HG03097 (cell line): ENCODE measurements around the gene VCAN.

ENCODE experiments used
- ATAC-seq: cut with Tn5 transposase; IDR thresholded peaks from one replicate; pipeline ENCODE4 v1.9.1; 2021; ENCODE audit not compliant: unreplicated experiment, low FRiP score

The VCAN gene

DNA sequence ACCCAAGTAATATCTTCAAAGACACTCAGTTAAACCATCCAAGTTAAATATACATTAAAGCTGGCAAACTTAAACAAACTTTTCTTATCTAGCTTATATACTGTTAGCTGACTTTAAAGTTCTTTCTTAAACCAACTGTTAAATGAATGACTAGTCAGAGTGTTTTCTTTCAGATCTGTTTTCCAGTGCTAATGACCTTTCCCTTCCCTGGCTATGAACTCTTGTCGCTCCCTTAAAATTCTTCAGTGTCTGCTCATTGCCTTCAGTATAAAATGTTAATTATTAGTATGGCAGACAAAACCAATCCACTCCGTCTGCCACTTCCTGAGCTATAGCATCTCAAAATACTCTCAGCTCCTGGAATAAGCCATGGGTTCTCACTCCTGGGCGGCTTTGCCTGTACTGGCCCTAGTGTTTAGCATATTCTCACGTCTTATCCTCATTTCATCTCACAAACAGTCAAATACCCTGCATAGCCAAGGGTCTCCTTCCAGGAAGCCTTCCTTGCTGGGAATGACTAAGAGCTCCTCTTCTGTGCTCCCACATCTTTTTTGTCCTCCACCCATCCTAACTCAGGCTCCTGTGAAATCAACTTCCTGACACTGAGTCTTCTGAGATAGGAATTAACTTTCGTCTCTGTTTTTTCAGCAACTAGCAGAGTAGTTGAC is 87.7 kb downstream of the VCAN start:
- no peak for ATAC-seq

DNA sequence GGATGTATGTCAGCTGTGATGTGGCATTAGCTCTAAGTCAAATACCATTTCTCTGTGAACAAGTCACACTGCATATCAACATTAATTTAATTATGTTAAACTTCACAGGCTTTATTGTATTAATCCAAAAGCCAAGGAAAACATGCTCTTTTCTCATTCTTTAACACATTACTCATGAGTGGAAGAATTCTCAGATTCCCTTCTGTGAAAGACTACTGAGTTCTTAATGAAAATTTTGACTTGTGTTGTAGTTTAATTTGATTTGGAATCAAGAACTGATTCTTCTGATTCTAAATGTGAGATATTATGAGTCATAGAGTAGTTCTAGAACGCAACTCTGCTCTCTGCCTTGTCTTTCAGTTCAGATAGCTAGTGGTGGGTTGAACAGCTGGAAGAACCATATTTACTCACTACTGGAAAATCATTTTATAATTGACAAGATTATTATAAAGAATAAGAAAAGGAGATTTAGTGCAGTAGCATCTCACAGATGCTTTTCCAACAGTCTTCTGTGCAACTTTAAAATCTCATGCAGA is 90.6 kb downstream of the VCAN start:
- ATAC-seq, result no peak

DNA sequence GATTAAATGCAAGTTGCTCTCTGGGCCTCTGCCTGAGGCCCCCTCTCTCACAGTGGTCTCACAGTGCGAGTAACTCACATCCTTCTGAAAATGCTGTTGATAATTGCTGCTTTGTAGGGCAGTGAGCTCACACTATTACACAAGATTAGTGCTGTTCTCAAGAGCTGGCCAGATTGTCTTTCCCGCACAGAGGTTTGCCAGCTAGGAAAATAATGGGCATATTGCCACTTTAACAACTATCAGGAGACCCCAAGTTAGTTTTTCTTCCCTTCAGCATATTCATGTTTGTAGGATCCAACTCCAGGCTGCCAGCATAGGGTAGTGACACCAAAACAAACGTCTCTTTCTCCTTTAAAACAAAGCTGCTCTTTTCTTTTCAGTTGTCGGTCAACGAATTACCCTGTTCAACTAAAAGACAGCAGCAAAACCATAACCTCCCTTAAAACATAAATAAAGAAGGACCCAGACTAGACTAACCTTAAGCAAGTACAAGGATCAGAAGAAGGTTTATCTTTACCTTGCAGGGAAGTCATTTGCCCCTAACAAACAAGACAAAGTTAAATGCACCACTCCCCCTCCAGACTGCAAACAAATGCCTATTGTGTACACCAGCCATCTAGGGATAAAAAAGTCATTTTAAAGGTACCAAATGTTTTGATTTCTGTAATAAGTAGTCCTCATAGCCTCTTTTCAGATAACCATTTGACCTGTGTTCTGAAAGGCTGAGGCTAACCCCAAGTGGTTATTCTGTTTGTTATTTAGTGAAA is 91.4 kb downstream of the VCAN start:
- no peak for ATAC-seq

DNA sequence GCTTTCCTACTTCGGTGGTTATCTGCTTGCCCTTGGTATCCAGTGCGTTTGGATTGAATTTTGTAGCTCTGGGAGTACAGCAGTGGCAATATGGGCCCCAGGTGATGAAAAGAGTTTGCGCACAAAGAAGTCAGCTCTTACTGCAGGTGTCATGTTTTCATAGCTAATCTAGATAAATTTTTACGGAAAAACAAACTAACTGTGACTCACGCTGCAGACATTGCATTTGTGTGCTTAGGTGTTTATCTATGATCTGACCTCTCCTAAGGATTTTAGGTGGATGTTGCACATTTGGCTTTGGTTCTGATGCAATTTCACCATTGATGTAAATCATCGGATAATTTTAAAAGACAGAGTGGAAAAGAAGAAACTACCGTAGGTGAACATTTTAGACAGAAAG is 92.1 kb downstream of the VCAN start:
- no peak for ATAC-seq

DNA sequence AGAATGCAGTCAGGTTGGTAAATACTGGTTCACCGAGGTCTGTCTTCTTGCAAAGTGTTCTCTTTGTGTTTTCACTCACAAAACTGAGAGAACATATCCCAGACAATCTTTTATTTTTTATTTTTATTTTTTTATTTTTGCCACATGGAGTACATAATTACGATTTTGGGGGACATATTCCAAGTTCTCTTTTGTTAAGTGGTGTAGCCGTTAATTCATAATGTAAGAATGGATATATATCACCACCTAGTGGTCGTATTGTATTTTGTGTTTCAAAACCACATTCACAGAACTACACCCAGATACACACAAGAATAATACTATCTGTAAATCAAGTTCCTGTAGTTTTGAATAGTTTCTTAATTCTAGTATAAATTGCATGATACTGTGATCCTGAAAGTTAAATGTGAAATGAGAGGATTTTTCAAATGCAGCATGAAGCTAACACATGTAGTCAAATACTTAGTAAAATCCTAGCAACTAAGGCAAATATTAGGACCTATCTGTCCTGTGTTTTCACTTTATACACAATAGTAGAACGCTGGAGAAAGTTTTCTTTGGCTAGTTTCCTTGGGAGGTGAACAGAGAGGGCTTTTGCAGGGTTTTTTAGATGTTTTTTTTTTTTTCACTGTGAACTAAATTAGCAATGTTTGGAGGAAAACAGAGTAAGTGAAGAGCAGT is 92.7 kb downstream of the VCAN start:
- no peak for ATAC-seq

DNA sequence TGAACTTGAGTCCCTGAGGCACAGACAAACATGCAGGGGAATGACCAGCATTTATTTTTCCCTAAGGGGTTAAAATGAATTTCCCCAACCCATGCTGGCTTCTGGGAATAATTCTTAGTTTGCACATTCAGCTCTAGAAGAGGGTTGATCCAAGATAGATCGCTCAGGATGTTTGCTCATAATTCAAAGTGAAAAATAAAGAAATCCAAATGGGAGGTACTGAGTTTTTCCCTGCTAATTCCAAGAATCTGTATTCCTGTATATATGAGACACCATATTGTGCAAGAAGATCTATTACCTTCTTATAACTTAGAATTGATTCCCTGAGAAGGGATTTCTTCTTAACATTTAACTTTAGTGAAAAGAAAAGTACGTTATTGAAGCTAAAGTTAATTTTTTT is 96.2 kb downstream of the VCAN start:
- no peak for ATAC-seq

DNA sequence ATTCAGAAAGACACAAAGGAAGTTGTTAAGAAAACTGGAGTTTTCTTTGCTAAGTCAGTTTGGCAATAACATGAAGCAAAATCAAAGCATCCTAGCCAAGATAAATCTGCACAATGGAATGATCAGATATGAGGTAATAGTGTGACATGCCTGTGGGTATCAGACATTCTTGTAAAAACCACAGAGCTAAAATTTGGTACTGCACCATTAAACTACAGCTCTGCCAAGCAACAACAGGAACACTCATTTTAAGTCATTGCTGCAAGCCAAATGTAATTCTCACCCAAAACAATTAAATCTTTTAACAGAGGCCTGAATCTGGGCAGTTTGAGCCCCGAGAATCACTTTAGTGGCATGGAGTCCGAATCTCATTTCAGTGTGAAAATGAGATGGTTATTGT is 96.6 kb downstream of the VCAN start:
- no peak for ATAC-seq

DNA sequence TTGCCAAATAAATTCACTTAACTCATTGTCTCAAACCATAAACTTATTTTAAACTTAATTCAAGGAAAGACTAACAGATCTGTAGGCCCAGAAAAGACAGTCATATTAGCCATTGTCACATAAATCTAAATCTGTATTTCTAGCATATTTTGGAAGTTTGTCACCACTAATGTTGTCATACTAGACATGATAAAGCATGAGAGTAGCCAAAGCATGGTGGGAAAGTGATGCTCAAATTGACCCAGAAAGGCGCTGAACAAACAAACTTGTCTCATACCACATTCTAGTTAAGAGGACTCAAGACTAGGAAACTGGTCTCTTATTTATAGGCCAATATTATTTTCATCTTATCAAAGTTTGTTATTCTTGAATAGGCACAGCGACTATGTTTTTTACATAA is 99.4 kb downstream of the VCAN start:
- ATAC-seq, result no peak

DNA sequence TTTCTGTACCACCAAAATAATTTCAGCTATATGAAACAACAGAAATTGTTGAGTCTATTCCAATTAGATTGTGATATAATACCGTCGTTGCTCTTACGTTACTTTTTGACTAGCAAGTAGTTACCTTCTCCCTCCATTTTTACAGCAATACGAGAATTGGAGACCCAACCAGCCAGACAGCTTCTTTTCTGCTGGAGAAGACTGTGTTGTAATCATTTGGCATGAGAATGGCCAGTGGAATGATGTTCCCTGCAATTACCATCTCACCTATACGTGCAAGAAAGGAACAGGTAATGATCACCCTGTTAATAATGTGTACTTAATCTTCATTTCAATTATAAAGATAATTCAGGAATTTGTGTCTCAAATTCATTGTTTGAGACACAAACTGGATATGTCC is 100.7 kb downstream of the VCAN start:
- ATAC-seq, result no peak

DNA sequence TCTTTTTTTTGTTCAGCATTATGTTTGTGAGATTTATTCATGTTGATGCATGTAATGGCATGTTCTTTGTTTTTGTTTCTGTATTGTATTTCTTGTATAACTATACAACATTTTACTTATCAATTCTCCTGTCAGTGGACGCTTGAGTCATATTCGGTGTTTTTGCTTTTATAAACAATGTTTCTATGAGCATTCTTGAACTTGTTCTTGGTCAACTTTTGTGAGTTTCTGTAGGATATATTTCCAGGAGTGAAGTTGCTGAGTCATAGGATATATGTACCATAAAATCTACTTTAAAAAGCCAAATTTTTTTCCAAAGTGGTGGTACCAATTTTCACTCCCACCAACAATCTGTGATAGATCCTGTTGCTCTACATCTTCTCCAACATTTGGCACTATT is 104.8 kb downstream of the VCAN start:
- no peak for ATAC-seq

DNA sequence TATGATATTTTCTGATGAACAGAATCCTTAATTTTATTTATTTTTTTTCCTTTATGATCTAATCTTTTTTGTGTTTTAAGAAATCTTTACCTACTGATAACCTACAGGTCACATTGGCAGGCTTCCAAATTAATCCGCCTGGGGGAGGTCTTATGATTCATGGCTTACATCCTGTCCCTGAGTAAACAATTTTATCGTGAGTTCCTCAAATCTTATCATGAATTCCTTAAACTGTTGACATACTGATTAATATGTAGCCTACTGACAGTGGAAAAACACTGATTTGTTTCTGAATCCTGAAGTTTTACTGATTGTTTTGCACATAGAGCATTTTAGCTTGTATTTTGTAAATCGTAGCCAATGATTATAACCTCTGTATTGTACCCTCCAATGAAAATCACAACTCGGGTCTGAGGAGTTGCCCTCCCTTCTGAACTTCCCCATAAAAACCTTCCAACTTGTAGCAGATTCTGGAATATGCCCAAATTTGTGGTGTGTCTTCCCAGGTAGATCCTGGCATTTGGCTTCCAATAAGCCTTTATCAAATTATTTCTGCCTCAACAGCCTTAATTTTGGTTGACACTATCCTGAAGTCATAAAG is 105.6 kb downstream of the VCAN start:
- no peak for ATAC-seq

DNA sequence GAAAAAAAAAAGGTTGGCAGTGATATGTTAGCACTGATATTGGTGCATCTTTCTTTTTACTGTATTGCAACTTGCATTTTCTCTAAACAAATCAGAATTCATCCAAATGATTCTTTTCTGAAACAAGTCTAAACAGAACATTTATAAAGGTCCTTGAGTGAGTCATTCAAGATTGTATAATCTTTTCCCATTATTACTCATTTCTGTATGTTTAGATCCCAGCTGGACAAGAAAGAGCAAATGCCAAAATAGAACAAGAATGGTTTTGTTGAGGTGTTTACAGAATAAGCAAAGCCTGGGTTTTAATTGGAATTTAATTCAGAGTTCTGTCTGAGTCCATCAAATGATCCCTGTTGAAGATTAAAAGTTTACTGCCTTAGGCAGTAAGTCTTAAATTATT is 112.3 kb downstream of the VCAN start:
- ATAC-seq, result no peak

DNA sequence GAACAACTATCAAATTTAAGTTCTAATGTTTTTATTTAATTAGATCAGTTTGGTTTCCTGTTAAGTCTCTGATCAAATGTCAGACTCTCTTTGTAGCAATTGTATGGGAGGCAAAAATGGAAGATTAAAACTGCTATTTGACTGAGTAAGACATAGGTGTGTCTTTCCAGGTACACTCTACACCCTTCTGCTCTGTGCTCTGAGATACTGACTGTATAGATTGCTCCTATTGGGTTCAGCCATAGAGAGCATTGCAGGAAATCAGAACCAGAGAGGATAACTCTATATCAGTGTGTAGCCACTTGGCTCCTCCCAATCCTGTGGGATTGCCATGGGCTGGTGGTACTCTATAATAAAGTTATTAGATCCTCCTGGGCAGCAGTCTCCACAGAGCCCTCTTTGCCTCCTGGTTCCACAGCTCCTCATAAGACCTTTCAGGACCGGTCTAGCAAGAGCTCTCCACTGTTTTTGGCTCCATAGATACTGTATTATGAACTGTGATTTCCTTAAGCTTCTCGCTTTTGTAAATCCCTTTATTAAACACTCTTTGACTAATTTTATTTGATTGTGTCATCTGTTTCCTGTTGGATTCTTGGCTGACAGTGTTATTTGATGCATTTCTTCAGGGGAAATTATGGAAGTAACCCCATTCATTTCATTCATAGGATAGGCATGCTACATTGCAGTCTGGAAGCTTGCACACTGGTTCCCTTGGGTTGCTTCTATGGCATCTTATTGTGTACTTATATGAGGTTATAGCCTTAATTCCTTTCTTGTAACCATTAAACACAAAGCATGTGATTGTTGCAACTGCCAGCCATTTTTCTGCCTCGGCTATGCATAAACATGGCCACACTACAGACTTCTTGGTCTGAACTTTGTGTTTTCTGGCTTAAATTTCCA is 115.6 kb downstream of the VCAN start:
- no peak for ATAC-seq

DNA sequence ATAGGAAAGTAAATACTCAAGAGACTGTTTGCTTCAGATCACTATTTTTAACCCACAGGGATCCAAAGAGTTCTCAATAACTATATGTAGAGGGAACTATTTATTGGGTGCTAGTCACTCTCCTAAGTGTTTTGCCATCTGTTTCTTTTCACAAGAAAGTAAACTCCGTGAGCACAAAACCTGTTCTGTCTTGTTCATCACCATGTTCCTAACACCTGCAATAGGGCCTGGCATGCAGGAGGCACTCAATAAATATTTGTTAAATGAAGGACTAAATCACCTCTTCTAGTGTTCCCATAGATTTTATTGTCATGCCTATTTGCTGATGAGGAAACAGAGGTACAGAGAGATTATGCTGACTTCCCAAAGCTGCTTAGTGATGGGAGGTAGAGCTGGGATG is 118.2 kb downstream of the VCAN start:
- ATAC-seq, result no peak

DNA sequence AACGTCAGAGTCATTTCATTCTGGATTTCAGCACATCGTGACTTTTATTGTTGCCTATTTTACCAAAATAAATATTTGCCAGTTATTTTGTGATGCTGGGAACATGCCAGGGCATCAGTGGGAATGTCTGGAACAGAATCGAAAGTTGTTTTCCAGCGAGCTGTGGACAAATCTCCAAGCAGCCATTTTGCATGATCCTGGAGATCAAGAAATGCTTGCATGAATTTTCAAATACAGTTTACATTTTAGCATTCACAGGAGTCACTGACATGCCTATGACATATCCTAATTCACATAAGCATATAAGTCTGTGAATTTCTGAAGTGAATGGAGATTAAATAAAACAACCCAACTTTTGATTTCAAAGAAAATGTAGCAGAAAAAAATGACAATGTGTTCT is 119.4 kb downstream of the VCAN start:
- no peak for ATAC-seq

DNA sequence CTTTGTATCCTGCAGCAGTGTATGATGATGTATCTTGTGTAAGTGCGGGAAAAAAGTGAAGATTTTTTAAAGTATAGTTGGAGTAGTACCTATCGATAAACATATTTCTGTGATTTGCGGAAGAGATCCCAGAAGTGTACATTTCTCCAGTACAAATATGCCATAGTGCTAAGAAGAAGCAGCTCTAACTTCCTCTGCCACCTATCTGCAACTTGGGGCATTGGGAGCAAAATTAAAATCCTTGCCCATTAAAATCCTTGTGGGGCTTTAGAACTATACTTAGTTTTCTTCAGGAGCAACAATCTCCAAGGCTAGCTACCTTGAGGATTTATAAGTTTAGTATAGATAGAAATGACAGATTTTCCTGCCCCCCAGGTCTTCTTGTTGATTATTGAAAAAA is 123.7 kb downstream of the VCAN start:
- no peak for ATAC-seq

DNA sequence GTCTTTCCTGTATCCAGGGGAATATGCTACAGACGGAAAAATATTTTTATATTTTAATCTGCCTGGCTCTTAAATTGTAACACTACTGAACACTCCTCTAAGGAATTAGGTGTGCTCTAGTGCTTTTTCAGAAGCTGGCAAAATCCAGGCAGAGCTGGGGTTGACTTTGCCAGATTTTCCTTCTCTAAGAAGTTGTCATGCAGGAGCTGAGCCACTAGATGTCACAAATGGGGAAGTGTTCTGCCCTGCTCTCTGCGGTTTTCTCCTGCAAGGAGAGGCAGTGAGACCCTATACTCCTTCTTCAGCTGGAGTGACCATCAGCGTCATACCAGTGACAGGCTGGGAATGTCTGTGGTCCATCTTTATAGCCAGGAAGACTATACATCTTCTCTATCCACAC is 136.6 kb downstream of the VCAN start:
- no peak for ATAC-seq

DNA sequence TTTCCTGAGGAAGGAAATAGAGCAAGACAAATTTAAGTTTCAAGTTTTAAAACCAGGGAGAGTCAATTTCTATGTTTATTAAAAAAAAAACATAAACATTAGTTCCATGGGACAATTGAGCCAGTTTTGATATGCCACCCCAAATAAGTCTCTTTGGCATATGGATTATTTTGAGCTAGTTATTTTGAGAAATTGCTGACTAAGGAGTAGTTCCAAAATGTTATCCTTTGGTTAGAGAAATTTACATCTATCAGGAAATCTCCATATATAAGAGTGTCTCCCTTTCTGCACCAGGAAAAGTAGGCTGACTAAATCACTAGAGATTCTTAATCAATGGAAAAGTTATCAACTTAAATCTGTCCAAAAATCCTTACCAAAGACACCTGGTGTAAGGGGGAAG is 143.3 kb downstream of the VCAN start:
- no peak for ATAC-seq

DNA sequence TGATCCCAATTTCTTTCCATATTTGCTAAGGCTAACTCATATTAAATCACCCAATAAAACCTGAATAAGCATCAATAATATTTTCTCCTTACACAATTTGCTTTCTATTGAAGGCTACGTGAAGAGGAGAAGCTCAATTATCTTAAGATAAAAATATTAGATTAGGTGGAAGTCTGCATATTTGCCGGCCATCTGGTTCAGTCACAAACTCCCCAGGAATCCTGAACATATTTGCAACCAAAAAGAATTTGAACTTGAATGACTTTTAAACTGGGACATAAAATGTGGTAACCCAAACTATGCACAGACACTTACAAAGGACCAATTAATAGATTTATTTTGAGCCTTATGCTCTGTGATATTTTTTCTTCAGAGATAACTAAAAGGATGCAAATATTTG is 156.8 kb downstream of the VCAN start:
- no peak for ATAC-seq
